ENCODE results near the gene ITGA5. TPM values are rescaled to one million over a fixed set of nuclear protein-coding genes. Genes with fewer than 3 reads are reported as not detected.
A peak's percentile ranks its signal among the peaks of the same experiment; 100 is the strongest.

Gene ITGA5
- total and polyA plus RNA-seq, 10 donors: 7.0 to 44.9 (median 28.2) TPM

- intact Hi-C loops (cut with DNase I; ENCODE audit: low total_unique reads): no loop called here
- Histone ChIP-seq H3K27ac (no peak overlapping the region), H3K9me3 (no peaks in the 10 kb centered on the region), H3K4me1 (peaks cover 14 to 63% (median 37%) of the 10 kb centered on the region in 6 donors), H3K36me3 (no peaks in the 10 kb centered on the region), H3K4me3 (no peak overlapping the region), H3K27me3 (replicated peaks in 1 of 7) (peaks cover 0 to 90% (median 20%) of the 10 kb centered on the region in 7 donors)
- TF ChIP-seq CTCF (IDR thresholded peaks at IDR 0.05 in 8 of 11, conservative IDR thresholded peaks at IDR 0.05 in 3 of 11): no peak
- TF ChIP-seq POLR2AphosphoS5 (IDR thresholded peaks at IDR 0.05): no peak
- TF ChIP-seq POLR2A (IDR thresholded peaks at IDR 0.05): no peak
- 70 to 81% (median 72%) methylated on average over 3 of the region's 3 CpGs for whole genome bisulfite sequencing, 5 donors
- DNase-seq: no peak
Measured at GRCh38 chr12:54424224-54424623, 5.2 kb upstream of the ITGA5 start.

- 78 to 98% (median 85%) methylated on average over 5 of the region's 5 CpGs for WGBS, 5 donors
- Histone ChIP-seq H3K9me3 (no peaks in the 10 kb centered on the region), H3K27me3 (replicated peaks in 1 of 7) (peaks cover 0 to 90% (median 24%) of the 10 kb centered on the region in 7 donors), H3K4me1 (peaks cover 14 to 63% (median 37%) of the 10 kb centered on the region in 6 donors), H3K27ac (no peak overlapping the region), H3K36me3 (no peaks in the 10 kb centered on the region), H3K4me3 (no peak overlapping the region)
- no peak for TF ChIP-seq POLR2A (IDR thresholded peaks at IDR 0.05)
- intact Hi-C loops (cut with DNase I; ENCODE audit: low total_unique reads): no loop called here
- no peak for DNase-seq
Measured at GRCh38 chr12:54423816-54424150, 4.7 kb upstream of the ITGA5 start.

GRCh38 chr12:54421879-54422250, 2.8 kb upstream of the ITGA5 start:
- peaks cover 5 to 63% (median 42%) of the 10 kb centered on the region in 6 donors for H3K4me1 ChIP-seq

GRCh38 chr12:54421175-54421878, 2.3 kb upstream of the ITGA5 start:
- Histone ChIP-seq H3K4me1 (peaks cover 8 to 63% (median 47%) of the 10 kb centered on the region in 6 donors), H3K36me3 (no peaks in the 10 kb centered on the region), H3K27ac (peak overlapping the region in 3 of 8 donors; percentile 14 to 32 (median 26)), H3K9me3 (no peaks in the 10 kb centered on the region), H3K4me3 (no peak overlapping the region), H3K27me3 (replicated peaks in 1 of 7) (peaks cover 0 to 86% (median 28%) of the 10 kb centered on the region in 7 donors)
- 63 to 81% (median 74%) methylated on average over 4 of the region's 4 CpGs for WGBS, 5 donors
- intact Hi-C loops (cut with DNase I; ENCODE audit: low total_unique reads): no loop called here
- TF ChIP-seq CTCF (IDR thresholded peaks at IDR 0.05 in 8 of 11, conservative IDR thresholded peaks at IDR 0.05 in 3 of 11) (no peak), POLR2AphosphoS5 (IDR thresholded peaks at IDR 0.05) (no peak), POLR2A (IDR thresholded peaks at IDR 0.05) (no peak)
- no peak for DNase-seq

More at GRCh38 chr12:54421879-54422250, 2.8 kb upstream of the ITGA5 start:
- WGBS, 5 donors: 49 to 74% (median 58%) methylated on average over 2 of the region's 2 CpGs
- TF ChIP-seq CTCF (IDR thresholded peaks at IDR 0.05 in 8 of 11, conservative IDR thresholded peaks at IDR 0.05 in 3 of 11) (no peak), POLR2A (IDR thresholded peaks at IDR 0.05) (no peak), POLR2AphosphoS5 (IDR thresholded peaks at IDR 0.05) (no peak)
- no peak overlapping the region for H3K4me3 ChIP-seq
- no peak for DNase-seq
- H3K27me3 ChIP-seq (replicated peaks in 1 of 7): peaks cover 0 to 91% (median 28%) of the 10 kb centered on the region in 7 donors
- H3K27ac ChIP-seq: peak overlapping the region in 1 of 8 donors; percentile 32
- intact Hi-C loops (cut with DNase I; ENCODE audit: low total_unique reads): no loop called here
- H3K36me3 ChIP-seq: no peaks in the 10 kb centered on the region
- no peaks in the 10 kb centered on the region for H3K9me3 ChIP-seq

Data from spleen (tissue), 11 donors.